ENCODE data around the gene FBXO46. TPM values are rescaled to one million over a fixed set of nuclear protein-coding genes. Genes with fewer than 3 reads are reported as not detected.
"Not testable (repeated sequence)": the region's sequence is repeated elsewhere in the genome, so short reads cannot be mapped to it uniquely, and the experiment has no call there.

Gene FBXO46
- total RNA-seq, 1 donor from 2014 or later = 23.8 TPM

DNA sequence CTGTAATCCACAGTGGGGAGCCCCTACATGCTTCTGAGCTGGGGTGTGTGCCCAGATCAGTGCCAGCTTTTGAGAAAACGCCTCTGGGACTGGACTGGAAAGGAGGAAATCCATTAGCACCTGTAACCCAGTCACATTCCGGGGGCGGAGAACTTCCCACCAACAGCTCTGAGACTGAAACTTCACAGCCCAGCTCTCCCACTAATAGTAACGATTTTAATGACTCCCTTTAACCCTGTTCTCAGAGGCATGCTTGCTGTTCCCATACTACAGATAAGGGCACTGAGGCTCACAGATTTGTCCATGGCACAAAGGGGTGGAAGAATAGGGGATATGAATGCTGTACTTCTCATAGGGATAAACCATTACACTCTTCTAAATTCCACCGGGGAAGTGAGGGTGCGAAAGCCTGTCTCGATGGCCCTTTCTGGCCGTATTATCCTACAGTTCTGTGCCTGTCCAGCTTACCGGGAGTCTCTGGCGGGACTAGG, 851 bp downstream of the FBXO46 start:
- intact Hi-C loops (cut with DNase I) = no loop called here
- H3K27ac ChIP-seq = peak overlapping the region; percentile 68
- H3K36me3 ChIP-seq = no peaks in the 10 kb centered on the region
- H3K9me3 ChIP-seq = no peaks in the 10 kb centered on the region
- no peak for DNase-seq (ENCODE audit: extremely low spot score in 2 of 2)
- H3K4me3 ChIP-seq = peak overlapping the region; percentile 63 to 83
- H3K27me3 ChIP-seq = no peaks in the 10 kb centered on the region
- peaks cover 34% of the 10 kb centered on the region for H3K4me1 ChIP-seq
- no peak for TF ChIP-seq POLR2AphosphoS5 (IDR thresholded peaks at IDR 0.05; ENCODE audit: insufficient read depth in 1 of 2, low read depth in 1 of 2)
- TF ChIP-seq POLR2A (IDR thresholded peaks at IDR 0.05) = no peak
- TF ChIP-seq, protein P1, sequence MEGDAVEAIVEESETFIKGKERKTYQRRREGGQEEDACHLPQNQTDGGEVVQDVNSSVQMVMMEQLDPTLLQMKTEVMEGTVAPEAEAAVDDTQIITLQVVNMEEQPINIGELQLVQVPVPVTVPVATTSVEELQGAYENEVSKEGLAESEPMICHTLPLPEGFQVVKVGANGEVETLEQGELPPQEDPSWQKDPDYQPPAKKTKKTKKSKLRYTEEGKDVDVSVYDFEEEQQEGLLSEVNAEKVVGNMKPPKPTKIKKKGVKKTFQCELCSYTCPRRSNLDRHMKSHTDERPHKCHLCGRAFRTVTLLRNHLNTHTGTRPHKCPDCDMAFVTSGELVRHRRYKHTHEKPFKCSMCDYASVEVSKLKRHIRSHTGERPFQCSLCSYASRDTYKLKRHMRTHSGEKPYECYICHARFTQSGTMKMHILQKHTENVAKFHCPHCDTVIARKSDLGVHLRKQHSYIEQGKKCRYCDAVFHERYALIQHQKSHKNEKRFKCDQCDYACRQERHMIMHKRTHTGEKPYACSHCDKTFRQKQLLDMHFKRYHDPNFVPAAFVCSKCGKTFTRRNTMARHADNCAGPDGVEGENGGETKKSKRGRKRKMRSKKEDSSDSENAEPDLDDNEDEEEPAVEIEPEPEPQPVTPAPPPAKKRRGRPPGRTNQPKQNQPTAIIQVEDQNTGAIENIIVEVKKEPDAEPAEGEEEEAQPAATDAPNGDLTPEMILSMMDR (IDR thresholded peaks at IDR 0.05) = no peak

DNA sequence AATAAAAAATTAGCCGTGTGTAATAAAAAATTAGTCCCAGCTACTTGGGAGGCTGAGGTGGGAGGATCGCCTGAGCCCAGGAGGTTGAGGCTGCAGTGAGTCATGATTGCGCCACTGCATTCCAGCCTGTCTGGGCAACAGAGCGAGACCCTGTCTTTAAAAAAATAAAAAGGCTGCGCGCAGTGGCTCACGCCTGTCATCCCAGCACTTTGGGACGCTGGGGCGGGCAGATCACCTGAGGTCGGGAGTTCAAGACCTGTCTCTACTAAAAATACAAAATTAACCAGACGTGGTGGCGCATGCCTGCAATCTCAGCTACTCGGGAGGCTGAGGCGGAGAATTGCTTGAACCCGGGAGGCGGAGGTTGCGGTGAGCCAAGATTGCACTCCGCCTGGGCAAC, 2.0 kb downstream of the FBXO46 start:
- intact Hi-C loops (cut with DNase I); H3K36me3 ChIP-seq; DNase-seq (ENCODE audit: extremely low spot score in 2 of 2); H3K27ac ChIP-seq; H3K9me3 ChIP-seq; H3K4me3 ChIP-seq; H3K27me3 ChIP-seq: not testable (repeated sequence)
- H3K4me1 ChIP-seq = peaks cover 34% of the 10 kb centered on the region

DNA sequence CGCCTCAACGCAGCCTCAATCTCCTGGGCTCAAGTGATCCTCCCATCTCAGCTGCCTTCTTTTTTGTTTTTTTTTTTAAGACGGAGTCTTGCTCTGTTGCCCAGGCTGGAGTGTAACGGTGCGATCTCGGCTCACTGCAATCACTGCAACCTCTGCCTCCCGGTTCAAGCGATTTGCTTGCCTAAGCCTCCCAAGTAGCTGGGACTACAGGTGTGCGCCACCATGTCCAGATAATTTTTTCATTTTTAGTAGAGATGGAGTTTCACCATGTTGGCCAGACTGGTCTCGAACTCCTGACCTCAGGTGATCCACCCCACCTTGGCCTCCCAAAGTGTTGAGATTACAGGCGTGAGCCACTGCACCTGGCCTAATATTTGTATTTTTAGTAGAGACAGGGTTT, 10.6 kb downstream of the FBXO46 start:
- H3K9me3 ChIP-seq; intact Hi-C loops (cut with DNase I); H3K4me3 ChIP-seq; H3K36me3 ChIP-seq; DNase-seq (ENCODE audit: extremely low spot score in 2 of 2); H3K27me3 ChIP-seq: not testable (repeated sequence)
- peaks cover 28% of the 10 kb centered on the region for H3K4me1 ChIP-seq
- H3K27ac ChIP-seq = peak overlapping the region; percentile 10

- intact Hi-C loops (cut with DNase I) = no loop called here
- DNase-seq (ENCODE audit: extremely low spot score in 2 of 2) = no peak
- Histone ChIP-seq H3K9me3 (no peaks in the 10 kb centered on the region), H3K27me3 (no peaks in the 10 kb centered on the region), H3K4me3 (peak overlapping the region; percentile 58 to 65), H3K4me1 (peaks cover 28% of the 10 kb centered on the region), H3K27ac (peak overlapping the region; percentile 90), H3K36me3 (peaks cover 0 to 5% of the 10 kb centered on the region in 2 donors)
- no peak for TF ChIP-seq POLR2A (IDR thresholded peaks at IDR 0.05)
- no peak for TF ChIP-seq POLR2AphosphoS5 (IDR thresholded peaks at IDR 0.05; ENCODE audit: insufficient read depth in 1 of 2, low read depth in 1 of 2)
- TF ChIP-seq, protein P1 (IDR thresholded peaks at IDR 0.05) = no peak
Observed at GRCh38 chr19:45717983-45718650, 12.6 kb downstream of the FBXO46 start.

GRCh38 chr19:45717131-45717982, 13.3 kb downstream of the FBXO46 start:
- H3K27ac ChIP-seq = peak overlapping the region; percentile 90
- H3K4me1 ChIP-seq = peaks cover 25% of the 10 kb centered on the region
- intact Hi-C loops (cut with DNase I) = no loop called here
- no peaks in the 10 kb centered on the region for H3K9me3 ChIP-seq
- H3K4me3 ChIP-seq = peak overlapping the region; percentile 58 to 65
- peaks cover 0 to 9% of the 10 kb centered on the region in 2 donors for H3K36me3 ChIP-seq
- H3K27me3 ChIP-seq = no peaks in the 10 kb centered on the region
- TF ChIP-seq, protein P1 (IDR thresholded peaks at IDR 0.05) = peak in 1 of 3 experiments; percentile 13
- TF ChIP-seq POLR2AphosphoS5 (IDR thresholded peaks at IDR 0.05; ENCODE audit: insufficient read depth in 1 of 2, low read depth in 1 of 2) (peak; percentile 97 to 98), POLR2A (IDR thresholded peaks at IDR 0.05) (peak in 1 of 2 donors; percentile 14)
- DNase-seq (ENCODE audit: extremely low spot score in 2 of 2) = peak; percentile 100
